Stimulated activated CD4-positive, alpha-beta T cell treated with anti-CD3 and anti-CD28 coated beads, Interleukin-2, amount 100 ng/mL, for 48 hours (primary cell): ENCODE measurements around the gene ATP5PB.

ENCODE experiments used
- DNase-seq, 2 donors: peaks; one replicate each; pipeline ENCODE4 v3.0.0-alpha.2; 2020

The ATP5PB gene

DNA sequence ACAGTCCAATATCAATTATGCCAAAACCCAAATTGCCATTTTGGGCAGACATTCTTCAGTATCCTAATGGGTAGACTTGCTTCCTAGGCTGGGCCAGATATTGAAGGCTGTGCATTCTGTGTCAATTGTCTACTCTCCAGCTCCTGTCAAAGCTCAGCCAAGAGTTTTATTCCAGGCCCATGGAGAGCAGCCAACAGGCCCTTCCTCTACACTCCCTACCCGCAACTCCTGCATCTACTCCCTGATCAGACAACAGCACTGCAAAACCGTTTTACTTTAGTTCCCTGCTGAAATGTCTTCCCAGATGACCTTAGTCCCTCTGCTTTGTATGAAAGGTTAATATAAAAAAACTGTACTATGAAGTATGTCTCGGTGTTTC, 60.7 kb downstream of the ATP5PB start:
- no peak for DNase-seq

DNA sequence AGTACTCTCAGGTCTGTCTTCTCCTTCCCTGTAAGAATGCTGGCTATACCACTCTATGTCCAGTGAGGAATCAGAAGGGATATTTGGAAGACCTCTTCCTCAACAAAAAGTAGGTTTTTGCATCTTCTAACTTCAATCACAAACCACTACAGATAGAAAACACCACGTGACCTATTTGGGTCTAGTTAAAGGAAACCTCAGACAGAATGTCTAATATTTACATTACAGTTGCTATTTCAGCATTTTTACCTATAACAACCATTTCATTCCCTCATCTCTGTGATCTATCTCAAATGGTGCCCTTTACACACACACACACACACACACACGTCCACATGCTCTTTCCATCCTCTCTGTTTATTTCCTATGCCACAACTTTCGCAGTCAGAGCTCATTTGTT, 62.1 kb downstream of the ATP5PB start:
- no peak for DNase-seq
